ENCODE measurements around the gene CDCP2. TPM values are rescaled to one million over a fixed set of nuclear protein-coding genes. Genes with fewer than 3 reads are reported as not detected.

The CDCP2 gene
- total RNA-seq, 1 donor: not detected

GRCh38 chr1:54144366-54144765 is 8.4 kb downstream of the CDCP2 start:
- no peaks in the 10 kb centered on the region for H3K4me1 ChIP-seq (ENCODE audit: insufficient read depth, low read length)
- no peak overlapping the region for H3K4me3 ChIP-seq (ENCODE audit: insufficient read depth, low read length)
- no peaks in the 10 kb centered on the region for H3K27me3 ChIP-seq (ENCODE audit: insufficient read depth, low read length)
- no peak for DNase-seq (ENCODE audit: insufficient read length, low spot score, missing footprints)
- H3K9me3 ChIP-seq (ENCODE audit: low read depth, low read length): no peaks in the 10 kb centered on the region
- H2AFZ ChIP-seq (ENCODE audit: low read length): no peak overlapping the region
- no peak overlapping the region for H3K27ac ChIP-seq (ENCODE audit: low read depth, low read length)
- no peak for TF ChIP-seq CTCF (IDR thresholded peaks at IDR 0.05; ENCODE audit: extremely low read depth, low read depth, low read length)
- H4K20me1 ChIP-seq (ENCODE audit: insufficient read depth, low read length): no peaks in the 10 kb centered on the region
- no peak overlapping the region for H3K4me2 ChIP-seq (ENCODE audit: insufficient read depth, low read length)
- no peaks in the 10 kb centered on the region for H3K36me3 ChIP-seq (ENCODE audit: insufficient read depth, low read length)
- no peaks in the 10 kb centered on the region for H3K79me2 ChIP-seq (ENCODE audit: insufficient read depth, low read length)

- H3K27me3 ChIP-seq (ENCODE audit: insufficient read depth, low read length): no peaks in the 10 kb centered on the region
- peaks cover 8% of the 10 kb centered on the region for H3K4me1 ChIP-seq (ENCODE audit: insufficient read depth, low read length)
- no peaks in the 10 kb centered on the region for H3K36me3 ChIP-seq (ENCODE audit: insufficient read depth, low read length)
- H3K27ac ChIP-seq (ENCODE audit: low read depth, low read length): no peak overlapping the region
- H3K79me2 ChIP-seq (ENCODE audit: insufficient read depth, low read length): no peaks in the 10 kb centered on the region
- H3K4me3 ChIP-seq (ENCODE audit: insufficient read depth, low read length): no peak overlapping the region
- H2AFZ ChIP-seq (ENCODE audit: low read length): no peak overlapping the region
- no peaks in the 10 kb centered on the region for H3K9me3 ChIP-seq (ENCODE audit: low read depth, low read length)
- H4K20me1 ChIP-seq (ENCODE audit: insufficient read depth, low read length): no peaks in the 10 kb centered on the region
- TF ChIP-seq CTCF (IDR thresholded peaks at IDR 0.05; ENCODE audit: extremely low read depth, low read depth, low read length): no peak
- H3K4me2 ChIP-seq (ENCODE audit: insufficient read depth, low read length): no peak overlapping the region
- peak; percentile 9 for DNase-seq (ENCODE audit: insufficient read length, low spot score, missing footprints)
Measured at GRCh38 chr1:54142146-54142900, 10.5 kb downstream of the CDCP2 start.

- Histone ChIP-seq H3K9me3 (ENCODE audit: low read depth, low read length) (no peaks in the 10 kb centered on the region), H3K36me3 (ENCODE audit: insufficient read depth, low read length) (no peaks in the 10 kb centered on the region), H3K4me2 (ENCODE audit: insufficient read depth, low read length) (no peak overlapping the region), H3K4me1 (ENCODE audit: insufficient read depth, low read length) (peaks cover 11% of the 10 kb centered on the region), H3K27me3 (ENCODE audit: insufficient read depth, low read length) (no peaks in the 10 kb centered on the region), H3K4me3 (ENCODE audit: insufficient read depth, low read length) (no peak overlapping the region), H2AFZ (ENCODE audit: low read length) (no peak overlapping the region), H3K27ac (ENCODE audit: low read depth, low read length) (no peak overlapping the region), H3K79me2 (ENCODE audit: insufficient read depth, low read length) (no peaks in the 10 kb centered on the region), H4K20me1 (ENCODE audit: insufficient read depth, low read length) (no peaks in the 10 kb centered on the region)
- no peak for TF ChIP-seq CTCF (IDR thresholded peaks at IDR 0.05; ENCODE audit: extremely low read depth, low read depth, low read length)
- peak; percentile 14 for DNase-seq (ENCODE audit: insufficient read length, low spot score, missing footprints)
Measured at GRCh38 chr1:54139711-54140110, 13.1 kb downstream of the CDCP2 start.

GRCh38 chr1:54138994-54139393 is 13.8 kb downstream of the CDCP2 start:
- TF ChIP-seq CTCF (IDR thresholded peaks at IDR 0.05; ENCODE audit: extremely low read depth, low read depth, low read length): no peak
- peak; percentile 48 for DNase-seq (ENCODE audit: insufficient read length, low spot score, missing footprints)
- Histone ChIP-seq H3K27ac (ENCODE audit: low read depth, low read length) (no peak overlapping the region), H3K4me3 (ENCODE audit: insufficient read depth, low read length) (no peak overlapping the region), H2AFZ (ENCODE audit: low read length) (no peak overlapping the region), H4K20me1 (ENCODE audit: insufficient read depth, low read length) (no peaks in the 10 kb centered on the region), H3K27me3 (ENCODE audit: insufficient read depth, low read length) (no peaks in the 10 kb centered on the region), H3K4me1 (ENCODE audit: insufficient read depth, low read length) (peaks cover 11% of the 10 kb centered on the region), H3K79me2 (ENCODE audit: insufficient read depth, low read length) (no peaks in the 10 kb centered on the region), H3K9me3 (ENCODE audit: low read depth, low read length) (no peaks in the 10 kb centered on the region), H3K4me2 (ENCODE audit: insufficient read depth, low read length) (no peak overlapping the region), H3K36me3 (ENCODE audit: insufficient read depth, low read length) (no peaks in the 10 kb centered on the region)

All from osteoblast (primary cell).